GM19397 (cell line): ENCODE data around the gene CNRIP1.

ENCODE experiments used
- ATAC-seq: cut with Tn5 transposase; IDR thresholded peaks from one replicate; pipeline ENCODE4 v1.9.1; 2021; ENCODE audit warnings: mild to moderate bottlenecking, moderate library complexity; ENCODE audit not compliant: unreplicated experiment

The CNRIP1 gene

DNA sequence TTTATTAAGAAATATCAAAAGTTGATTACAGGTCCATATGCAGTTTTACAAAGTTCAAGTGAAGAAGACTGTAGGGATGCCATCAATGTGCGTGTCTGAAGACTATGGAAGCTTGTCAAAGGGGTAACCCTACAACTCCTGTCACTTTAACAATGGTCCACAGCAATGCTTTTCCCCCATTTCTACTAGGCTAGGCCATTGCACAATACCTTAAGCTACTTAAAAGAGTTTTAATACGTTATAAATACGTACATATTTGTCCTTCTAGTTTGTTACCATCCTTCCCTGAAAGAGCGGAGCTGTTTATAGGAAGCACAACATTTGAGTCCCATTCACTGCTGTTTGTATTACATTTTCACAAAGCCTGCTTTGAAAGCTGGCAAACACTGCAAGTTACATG lies 26.7 kb downstream of the CNRIP1 start:
- no peak for ATAC-seq

GRCh38 chr2:68292108-68292710 lies 27.5 kb downstream of the CNRIP1 start:
- no peak for ATAC-seq

GRCh38 chr2:68291314-68291713 lies 28.4 kb downstream of the CNRIP1 start:
- ATAC-seq, result no peak

GRCh38 chr2:68290901-68291300 lies 28.8 kb downstream of the CNRIP1 start:
- ATAC-seq, result no peak

GRCh38 chr2:68287580-68288441 lies 31.9 kb downstream of the CNRIP1 start:
- no peak for ATAC-seq

- ATAC-seq, result no peak
These were observed 34.9 kb downstream of the CNRIP1 start for GRCh38 chr2:68284896-68285295.

DNA sequence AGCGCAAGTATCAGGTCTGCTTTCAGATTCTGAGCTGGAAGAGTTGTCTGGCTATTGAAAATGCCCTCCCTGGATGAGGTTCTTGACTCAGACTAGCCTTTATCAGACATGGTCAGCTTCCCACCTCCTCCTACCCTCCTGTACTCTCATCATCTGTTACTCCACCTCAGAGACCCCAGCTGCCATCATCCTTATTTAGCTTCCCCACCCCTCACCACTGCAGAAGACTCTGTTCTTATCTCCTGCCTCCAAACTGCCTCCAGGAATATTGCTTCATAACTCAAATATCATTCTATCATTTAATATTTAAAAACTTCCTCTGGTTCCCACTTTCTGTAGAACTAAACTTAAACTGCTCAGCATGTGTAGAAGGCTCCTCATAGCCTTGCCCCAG lies 36.3 kb downstream of the CNRIP1 start:
- ATAC-seq, result no peak

DNA sequence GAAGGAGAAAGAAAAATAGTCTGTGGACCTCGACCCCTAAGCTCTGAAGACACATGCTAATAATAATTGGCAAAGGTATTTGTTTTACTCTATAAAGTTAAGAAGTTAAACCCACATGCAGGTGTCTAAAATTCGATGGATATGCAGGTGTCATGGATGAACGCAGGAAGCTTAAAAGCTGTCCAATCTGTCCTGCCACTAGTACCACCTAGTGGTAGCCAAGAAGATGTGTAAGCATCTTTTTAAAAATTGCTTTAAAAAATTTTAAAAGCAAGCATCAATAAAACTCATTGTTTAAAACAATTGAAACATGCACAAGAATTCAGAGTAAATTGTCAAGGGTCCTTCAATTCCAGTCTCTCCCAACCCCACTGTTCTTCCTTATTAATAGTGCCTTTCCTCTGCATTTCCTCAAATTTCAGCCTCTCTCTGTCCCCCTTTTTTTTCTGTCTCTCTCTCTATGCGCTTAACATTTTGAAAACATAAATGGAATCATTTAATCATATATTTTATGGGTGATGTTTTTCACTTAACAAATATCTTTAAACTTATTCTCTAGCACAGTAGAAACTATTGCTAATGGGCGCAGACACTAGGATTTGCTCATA lies 36.8 kb downstream of the CNRIP1 start:
- no peak for ATAC-seq

DNA sequence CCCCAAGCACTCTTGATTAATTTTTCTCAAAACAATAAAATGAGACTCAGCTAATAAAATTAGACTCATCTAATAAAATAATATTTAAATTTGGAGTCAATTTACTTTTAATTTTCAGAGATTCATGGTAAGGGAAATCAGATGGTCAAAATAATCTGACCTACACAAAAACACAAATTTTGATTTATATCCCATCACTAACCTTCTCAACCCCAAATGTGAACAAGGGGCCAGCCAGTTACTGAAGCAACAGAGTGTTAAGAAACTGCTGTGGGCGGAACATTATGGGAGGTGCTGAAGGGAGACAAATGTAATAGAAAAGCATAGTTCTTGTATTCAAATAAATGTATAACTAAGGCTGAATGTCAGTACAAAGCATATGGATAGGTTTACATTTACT lies 39.0 kb downstream of the CNRIP1 start:
- no peak for ATAC-seq

- ATAC-seq, result no peak
These were observed 39.4 kb downstream of the CNRIP1 start for GRCh38 chr2:68280348-68280747.

DNA sequence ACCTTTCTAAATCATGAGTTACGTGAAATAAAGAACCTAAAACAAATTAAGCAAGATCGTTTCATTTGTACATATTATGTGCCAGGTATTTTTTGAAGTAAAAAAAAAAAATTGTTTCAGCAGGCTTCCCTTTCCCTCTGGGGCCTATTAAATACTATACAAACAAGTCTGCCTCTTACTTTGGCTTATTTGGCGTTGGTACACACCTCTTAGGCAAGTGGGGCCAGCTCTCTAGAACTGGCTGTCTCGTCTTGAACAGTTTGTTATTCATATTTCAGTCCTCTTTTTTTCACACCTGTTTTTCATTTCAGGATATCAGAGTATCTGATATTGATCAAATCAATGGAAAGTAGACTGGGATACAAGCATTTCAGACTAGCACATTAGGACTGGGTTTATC lies 40.1 kb downstream of the CNRIP1 start:
- no peak for ATAC-seq

DNA sequence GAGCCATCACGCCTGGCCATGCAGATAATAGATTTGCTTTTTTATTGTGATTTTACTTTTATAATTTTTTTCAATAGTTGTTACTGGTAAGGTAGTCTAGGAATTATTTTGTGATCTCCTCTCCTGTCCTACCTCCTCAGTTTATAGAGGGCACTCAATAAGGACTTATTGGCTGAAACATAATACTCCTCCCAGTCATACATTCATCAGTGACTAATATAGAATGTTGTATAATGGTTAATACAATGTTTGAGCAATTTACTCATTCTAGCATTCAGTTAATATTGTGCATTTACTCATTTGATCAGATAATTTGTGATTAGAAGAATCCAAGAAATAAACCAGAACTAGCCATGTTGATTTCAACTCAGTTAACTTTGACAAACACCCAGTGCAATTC lies 41.6 kb downstream of the CNRIP1 start:
- ATAC-seq, result no peak

GRCh38 chr2:68274022-68274421 lies 45.7 kb downstream of the CNRIP1 start:
- ATAC-seq, result no peak

GRCh38 chr2:68272246-68272994 lies 47.3 kb downstream of the CNRIP1 start:
- no peak for ATAC-seq

- no peak for ATAC-seq
These were observed 53.1 kb downstream of the CNRIP1 start for GRCh38 chr2:68266655-68267054.

DNA sequence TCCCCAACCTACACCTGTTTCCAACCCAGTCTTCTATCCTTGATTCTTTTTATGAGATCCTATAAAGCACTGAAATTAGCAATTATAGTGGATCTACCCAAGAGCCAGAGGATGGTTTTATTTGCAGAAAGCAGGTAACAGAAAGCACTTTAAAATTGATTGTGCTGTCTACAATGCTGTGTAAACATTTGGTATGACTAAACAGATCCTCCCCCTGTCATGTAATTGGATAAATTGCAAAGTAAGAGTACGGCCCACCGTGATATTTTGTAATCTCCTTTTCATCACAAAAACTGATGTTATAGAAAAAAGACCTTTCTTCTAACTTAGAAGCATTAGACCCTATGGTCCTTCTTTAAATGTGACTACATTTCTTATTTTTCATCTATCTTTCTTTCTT lies 56.1 kb downstream of the CNRIP1 start:
- no peak for ATAC-seq

DNA sequence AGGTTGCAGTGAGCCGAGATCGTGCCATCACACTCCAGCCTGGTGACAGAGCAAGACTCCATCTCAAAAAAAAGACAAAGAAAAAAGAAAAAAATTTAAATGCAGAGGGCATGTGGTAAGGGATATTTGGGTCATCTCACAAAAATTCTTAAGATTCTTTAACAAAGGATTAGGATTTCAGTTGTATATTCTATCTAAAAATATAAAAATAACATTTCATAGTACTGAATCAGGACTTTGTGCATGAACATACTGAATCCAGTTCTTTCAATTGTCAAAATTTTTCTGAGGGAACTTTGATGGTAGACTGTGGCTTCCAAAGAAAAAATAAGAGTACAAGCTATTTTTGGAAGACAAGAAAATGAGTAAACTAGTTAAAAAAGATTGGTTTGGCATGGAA lies 60.9 kb downstream of the CNRIP1 start:
- no peak for ATAC-seq

GRCh38 chr2:68256093-68256450 lies 63.7 kb downstream of the CNRIP1 start:
- ATAC-seq, result no peak

- no peak for ATAC-seq
These were observed 66.3 kb downstream of the CNRIP1 start for GRCh38 chr2:68253219-68254068.

DNA sequence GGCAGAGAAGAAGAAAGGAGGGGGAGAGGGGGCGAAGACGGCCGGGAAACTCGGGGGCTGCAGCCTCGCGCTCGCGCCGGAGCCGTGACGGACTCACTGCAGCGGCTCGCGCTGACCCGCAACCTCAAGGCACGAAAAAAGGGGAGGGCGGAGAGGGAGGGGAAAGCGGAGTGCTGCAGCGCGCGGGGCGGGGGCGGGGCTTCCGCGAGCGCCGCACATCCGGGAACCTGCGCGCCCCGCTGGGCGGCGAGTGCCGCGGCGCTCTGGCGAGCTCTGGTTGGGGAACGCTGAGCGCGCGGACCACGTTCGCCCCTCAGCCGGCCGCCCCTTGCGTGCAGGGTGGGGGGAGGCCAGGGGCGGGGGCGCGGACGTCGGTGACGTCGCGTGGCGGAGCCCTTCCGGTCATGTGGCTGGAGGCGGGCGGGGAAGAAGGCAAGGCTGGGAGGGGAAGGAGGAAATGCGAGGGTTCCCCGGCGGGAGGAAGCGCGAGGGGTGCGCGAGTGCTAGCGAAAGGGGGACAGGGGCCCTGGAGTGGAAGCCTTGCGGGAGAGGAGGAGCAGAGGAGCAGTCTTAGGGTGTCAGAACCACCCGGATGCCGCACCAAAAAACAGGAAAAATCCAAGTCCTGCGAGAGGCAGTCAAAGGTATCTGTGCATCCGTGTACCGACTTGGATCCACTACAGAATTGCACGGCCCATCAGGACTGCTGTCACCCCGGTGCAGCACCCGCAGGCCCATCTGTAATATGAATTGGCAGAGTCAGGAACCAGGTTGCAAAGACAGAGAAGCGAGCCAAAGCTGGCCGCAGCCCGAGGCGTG lies 67.1 kb downstream of the CNRIP1 start, which contains the start of gene PPP3R1:
TSS of gene PPP3R1 (minus strand) at position 133 of the 819 bp plus-strand sequence. CDS start 405 bp downstream, outside the sequence.
- ATAC-seq, result peak; percentile 90
